RPMI8226 (cell line): ENCODE results near the gene ACVR1C.

Experiments used
- DNase-seq: peaks from one replicate; pipeline ENCODE4 v3.0.0-alpha.2; 2015

Gene ACVR1C

DNA sequence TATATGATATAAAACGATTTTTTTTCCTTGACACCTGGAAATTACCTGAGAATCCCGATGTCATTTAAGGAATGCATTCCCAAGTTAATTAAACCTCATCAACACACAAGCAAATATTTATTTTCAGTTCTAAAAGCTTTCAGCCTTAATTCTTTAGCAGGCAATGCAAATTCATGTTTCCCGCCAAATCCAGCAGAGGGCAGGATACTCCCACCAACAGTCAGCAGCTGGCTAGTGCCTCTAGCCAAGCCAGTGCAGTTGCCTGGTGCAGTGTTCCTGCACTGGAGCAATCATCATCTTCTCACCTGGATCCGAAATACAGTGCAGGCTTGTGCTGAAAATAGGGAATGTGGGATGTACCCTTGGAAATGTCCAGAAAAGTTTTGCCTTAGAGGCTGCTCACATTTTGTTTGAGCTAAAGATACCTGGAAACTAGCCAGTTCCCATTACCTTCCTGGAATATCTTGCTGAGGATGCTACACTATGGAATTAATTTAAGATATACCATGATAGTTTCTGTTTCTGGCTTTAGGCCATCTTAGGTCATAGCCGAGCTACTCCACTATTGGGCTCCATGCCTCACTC, 136.4 kb downstream of the ACVR1C start:
- DNase-seq, result peak; percentile 77

DNA sequence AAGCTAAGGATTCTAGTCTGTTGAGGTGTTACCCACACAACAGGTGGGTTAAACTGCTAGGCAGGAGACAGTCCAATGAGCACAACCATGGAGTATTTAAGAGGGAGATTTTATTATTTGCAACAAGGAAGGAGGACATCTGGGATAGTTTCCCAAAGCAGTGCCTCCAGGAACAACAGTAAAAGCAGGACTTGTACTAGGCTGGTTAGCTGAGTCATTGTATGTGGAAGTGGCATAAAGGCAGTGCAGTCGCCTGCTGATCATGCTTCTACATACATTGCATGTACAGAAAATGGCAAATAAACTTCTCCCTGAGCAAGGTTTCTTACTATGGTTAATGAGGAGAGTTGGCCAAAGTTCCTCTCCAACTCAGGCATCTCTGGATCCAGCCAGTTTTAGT, 138.7 kb downstream of the ACVR1C start:
- no peak for DNase-seq

DNA sequence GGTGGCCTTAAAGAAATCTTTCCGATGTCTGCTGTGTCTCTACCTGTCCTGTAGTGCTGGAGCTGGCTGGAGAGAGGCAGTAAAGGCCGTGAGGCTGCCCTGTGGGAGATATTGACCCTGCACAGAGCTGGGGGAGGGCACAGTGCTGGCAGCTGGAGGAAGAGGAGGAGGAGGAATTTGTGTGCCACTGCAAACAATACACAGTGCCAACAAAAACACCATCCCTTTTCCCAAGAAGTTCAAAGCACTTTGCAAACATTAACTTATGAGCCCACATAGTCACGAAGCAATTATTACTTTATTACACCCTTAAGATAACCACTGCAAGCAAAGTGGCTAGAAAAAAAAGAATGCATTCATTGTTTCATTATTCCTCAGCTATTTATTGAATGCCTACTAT, 139.8 kb downstream of the ACVR1C start:
- no peak for DNase-seq

DNA sequence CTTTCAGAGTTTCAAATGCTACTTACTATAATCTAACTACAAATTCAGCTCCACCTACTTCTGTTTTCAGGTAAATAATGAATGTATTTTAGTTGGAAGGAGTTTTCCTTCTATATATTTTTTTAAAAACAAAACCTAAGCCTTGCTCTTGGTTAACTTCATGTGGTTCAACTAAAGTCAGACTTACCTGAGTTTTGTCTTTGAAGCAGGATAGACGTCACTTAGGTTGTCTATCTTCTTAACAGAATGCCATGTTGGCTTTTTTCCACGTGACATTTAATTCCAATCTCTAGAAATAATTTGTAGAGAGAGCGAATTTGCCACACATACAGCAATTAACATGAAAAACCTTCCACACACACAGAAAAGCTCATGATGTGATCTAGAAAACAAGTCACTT, 140.9 kb downstream of the ACVR1C start:
- no peak for DNase-seq

DNA sequence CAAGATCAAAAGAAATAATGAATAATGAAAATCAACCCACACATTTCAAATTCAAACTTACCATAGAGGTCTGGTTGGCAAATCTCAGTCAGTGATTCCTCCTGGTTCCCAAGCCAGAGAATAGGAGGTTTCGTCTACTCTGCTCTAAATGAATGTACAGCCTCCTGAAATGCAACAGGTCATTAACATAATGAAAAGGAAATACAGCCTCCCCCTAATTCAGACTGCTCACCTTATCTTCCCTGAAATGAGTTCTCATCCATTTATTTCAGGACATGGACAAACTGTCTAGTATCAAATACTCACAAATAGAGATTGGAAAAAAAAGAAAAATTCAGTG, 141.4 kb downstream of the ACVR1C start:
- no peak for DNase-seq

DNA sequence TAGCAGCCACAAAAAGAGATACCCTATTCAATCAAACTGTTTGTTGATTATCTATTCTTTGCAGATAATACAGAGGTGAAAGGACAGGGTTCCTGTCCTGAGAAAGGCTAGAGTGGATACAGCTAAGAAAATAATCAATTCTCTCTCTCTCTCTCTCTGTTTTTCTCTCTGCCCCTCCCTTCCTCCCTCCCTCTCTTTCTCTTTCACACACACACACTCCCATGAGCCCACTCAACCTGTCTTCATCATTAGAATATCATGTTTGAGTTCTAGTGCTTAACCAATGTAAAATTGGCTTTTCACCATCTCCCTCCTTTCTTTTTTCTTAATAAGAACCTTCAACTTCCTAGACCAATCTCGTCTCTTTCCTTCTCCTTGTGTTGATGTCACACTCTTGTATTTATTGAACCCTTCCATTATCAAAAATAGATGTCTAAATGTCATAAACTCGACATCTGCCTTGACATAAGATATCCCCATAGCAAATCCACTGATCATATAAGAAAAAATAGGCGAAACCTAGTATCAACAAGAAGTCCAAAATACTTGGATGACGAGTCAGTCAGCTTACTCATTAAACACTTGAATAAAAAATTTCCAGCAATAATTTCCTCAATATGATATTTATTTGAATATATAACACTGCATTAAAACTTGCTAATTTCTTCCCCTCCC, 141.9 kb downstream of the ACVR1C start:
- no peak for DNase-seq

DNA sequence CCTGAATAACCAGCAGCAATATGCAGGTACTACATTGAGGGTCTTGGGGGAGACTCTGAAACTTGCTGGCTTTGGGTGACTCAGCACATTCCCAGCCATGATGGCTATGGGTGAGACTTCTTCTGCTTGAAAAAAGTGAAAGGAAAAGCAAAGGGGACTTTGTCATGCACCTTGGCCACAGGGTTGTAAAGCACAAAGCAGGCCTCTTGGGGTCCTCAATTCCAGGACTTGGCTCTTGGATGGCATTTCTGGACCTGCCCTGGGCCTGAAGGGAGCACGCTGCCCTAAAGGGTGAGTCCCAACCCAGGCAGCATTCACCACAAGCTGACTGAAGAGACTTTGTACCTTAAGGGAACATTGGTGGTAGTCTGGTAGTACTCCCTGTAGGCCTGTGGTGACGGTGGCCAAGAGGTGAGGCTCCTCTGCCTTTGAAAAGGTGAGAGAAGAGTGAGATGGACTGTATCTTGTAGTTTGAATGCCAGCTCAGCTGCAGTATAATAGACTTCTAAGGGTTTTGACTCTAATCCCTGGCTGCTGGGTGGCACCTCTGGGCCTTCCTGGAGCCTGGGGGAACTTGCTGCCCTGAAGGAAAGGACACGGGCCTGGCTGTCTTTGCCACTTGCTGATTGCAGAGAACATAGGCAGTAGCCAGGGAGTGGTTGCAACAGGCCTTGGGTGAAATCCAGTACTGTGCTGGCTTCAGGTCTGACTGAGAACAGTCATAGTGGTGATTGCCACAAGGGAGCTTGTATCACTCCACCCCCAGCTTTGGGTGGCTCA, 148.3 kb downstream of the ACVR1C start:
- DNase-seq, result no peak

DNA sequence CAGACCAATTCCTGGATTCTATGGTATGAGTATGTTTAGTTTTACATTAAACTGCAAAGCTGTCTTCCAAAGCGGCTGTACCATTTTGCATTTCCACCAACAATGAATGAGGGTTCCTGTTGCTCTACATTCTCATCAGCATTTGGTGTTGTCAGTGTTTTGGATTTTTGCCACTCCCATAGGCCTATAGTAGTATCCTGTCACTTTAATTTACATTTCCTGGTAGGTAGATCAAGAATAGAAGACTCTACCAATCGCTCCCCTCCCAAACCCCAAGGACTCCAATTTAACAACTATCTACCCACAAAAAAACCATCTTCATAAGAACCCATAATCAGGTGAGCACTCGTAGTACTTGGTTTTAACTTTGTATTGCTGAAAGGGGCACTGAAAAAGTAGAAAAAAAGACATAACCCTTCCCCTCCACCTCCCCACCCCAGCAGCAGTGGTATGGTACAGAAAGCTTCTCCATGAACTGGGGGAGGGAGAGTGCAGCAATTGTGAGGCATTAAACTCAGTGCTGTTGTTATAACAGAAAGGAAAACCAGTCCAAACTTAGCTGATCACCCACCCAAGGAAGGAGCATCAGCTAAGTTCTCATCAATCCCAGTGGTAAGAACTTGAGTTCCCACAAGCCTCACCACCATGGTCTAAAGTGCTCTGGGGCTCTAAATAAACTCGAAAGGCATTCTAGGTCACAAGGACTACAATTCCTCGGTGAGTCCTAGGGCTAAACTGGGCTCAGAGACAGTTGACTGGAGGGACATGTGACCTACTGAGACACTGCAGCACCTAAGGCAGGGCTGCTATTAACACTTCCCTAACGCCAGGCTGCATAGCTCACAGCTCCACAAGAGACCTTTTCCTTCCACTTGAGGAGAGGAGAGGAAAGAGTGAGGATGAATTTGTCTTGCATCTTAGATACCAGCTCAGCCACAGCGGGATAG, 149.3 kb downstream of the ACVR1C start:
- no peak for DNase-seq

DNA sequence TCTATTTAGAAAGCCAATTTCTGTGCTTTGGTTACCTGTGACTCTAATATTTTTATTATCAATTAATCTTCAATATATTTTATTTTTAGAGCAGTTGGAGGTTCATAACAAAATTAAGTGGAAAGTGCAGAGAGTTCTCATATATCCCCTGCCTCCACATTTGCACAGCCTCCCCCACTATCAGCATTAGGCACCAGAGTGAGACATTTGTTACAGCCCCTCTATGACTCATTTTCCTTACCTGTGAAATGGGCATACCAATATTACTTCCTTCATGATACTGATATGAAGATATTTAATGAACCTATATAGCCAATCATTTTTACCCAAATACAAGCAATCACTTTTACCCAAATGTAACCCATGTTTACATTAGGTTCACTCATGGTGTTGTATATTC, 150.7 kb downstream of the ACVR1C start:
- no peak for DNase-seq

DNA sequence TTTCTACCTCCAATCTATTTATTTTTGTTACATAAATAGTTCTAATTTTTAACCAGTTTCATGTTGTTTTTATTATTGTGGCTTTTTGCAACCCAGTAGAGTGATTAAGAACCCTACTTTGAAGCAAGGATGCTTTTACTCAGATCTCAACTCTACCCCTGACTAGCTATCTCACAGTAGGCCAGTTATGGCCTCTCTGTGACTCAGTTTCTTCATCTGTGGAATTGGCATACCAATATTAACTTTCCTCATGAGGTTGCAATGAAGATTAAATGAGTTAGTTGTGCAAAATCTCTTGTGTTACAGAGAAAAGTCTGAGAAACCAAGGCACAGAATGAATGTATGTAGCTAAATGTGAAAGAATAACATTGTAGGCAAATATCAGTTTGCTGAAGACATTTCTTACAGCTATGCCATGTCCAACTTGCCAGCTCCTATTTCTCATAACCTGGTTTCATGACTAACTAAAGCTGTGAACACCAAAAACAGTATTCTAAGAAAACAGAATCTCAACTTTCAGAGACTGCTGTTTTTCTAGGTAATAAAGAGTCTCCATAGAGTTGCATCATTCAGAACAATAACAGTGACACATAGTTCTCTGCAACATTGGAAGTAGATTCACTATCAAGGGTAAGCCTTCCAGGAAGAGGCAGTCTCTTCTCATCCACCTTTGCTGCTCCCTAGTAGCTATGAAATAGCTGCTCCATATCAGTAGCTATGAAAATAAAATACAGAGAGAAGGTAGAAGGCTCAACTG, 151.5 kb downstream of the ACVR1C start:
- DNase-seq, result no peak
